HCT116 (cell line): ENCODE data around the gene DNASE1L1. TPM values are rescaled to one million over a fixed set of nuclear protein-coding genes. Genes with fewer than 3 reads are reported as not detected.

ENCODE experiments used
- ATAC-seq: fragments of 200-7000 bp; cut with Tn5 transposase; 2 replicates; pipeline ENCODE4 v1.9.1; 2020; ENCODE audit warnings: mild to moderate bottlenecking, moderate library complexity
- BruUV-seq: library from RNA; stranded (reverse); fragments of 400-500 nt; replicated peaks from 2 replicates; lab custom pipeline; 2021; lab: Mats Ljungman, UMichigan
- CTCF ChIA-PET: fragments of 300-600 bp; sonication (Branson Sonifier 250); formaldehyde crosslinking; loops from one replicate; lab custom pipeline; 2021; ENCODE audit warnings: antibody characterized with exemption; lab: Charles Lee
- POLR2A ChIA-PET: fragments of 300-600, 350-600 bp; sonication (Branson Sonifier 250); formaldehyde crosslinking; loops from one replicate; lab custom pipeline; 2021; ENCODE audit warnings: antibody characterized with exemption; lab: Charles Lee
- RAD21 ChIA-PET, 2 experiments: fragments of 300-600 bp; sonication (Branson Sonifier 250); formaldehyde crosslinking; loops; one replicate each; lab custom pipeline; 2023; ENCODE audit warnings: low total read pairs in 2 of 2; ENCODE audit not compliant: uncharacterized antibody in 2 of 2, unreplicated experiment in 2 of 2, low non-redundant PET in 1 of 2; lab: Charles Lee
- DNase-seq: peaks from one replicate; pipeline ENCODE4 v3.0.0-alpha.2; 2010; ENCODE audit warnings: low read depth, low spot score
- H2AFZ ChIP-seq: fragments of 200-600 bp; shearing (Covaris generic), sonication (generic); 2 replicates; pipeline ENCODE4 v1.6.1; 2017; ENCODE audit warnings: low read depth, mixed run types, mixed read lengths, antibody characterized with exemption, low read length; ENCODE audit not compliant: poor library complexity, severe bottlenecking
- H3K27ac ChIP-seq: 2 replicates; pipeline ENCODE4 v1.5.1; 2012; ENCODE audit warnings: low read depth, low read length
- H3K27me3 ChIP-seq: fragments of 200-600 bp; sonication (generic); 2 replicates; pipeline ENCODE4 v1.6.1; 2016; ENCODE audit warnings: mixed run types, low read length, mixed read lengths; ENCODE audit not compliant: insufficient read depth
- H3K36me3 ChIP-seq, 2 experiments: fragments of 200-500 bp in 1 of 2; fragments of 200-600 bp in 1 of 2; sonication (Bioruptor generic) in 1 of 2; sonication (generic) in 1 of 2; 2 replicates each; pipeline versions ENCODE4 v1.5.1 to v1.6.1; 2014 to 2016; ENCODE audit warnings: low read length in 2 of 2, inconsistent platforms in 1 of 2, mixed read lengths in 1 of 2, mixed run types in 1 of 2; ENCODE audit not compliant: insufficient read depth in 2 of 2, control insufficient read depth in 1 of 2
- H3K4me1 ChIP-seq, 2 experiments: fragments of 200-600 bp in 1 of 2; sonication (generic) in 1 of 2; 2 replicates each; pipeline versions ENCODE4 v1.5.1 to v1.6.1; 2012 to 2017; ENCODE audit warnings: low read length in 2 of 2, inconsistent platforms in 1 of 2, mild to moderate bottlenecking in 1 of 2, mixed read lengths in 1 of 2, mixed run types in 1 of 2, moderate library complexity in 1 of 2; ENCODE audit not compliant: insufficient read depth in 2 of 2, control insufficient read depth in 1 of 2
- H3K4me2 ChIP-seq: fragments of 200-600 bp; sonication (generic); 2 replicates; pipeline ENCODE4 v1.6.1; 2017; ENCODE audit warnings: mixed run types, low read length, mixed read lengths
- H3K4me3 ChIP-seq, 2 experiments: fragments of 200-600 bp in 1 of 2; sonication (generic) in 1 of 2; replicated peaks in 1 of 2; 2 replicates each; pipeline ENCODE4 v1.5.1; 2011 to 2016; ENCODE audit warnings: low read length in 2 of 2, control low read depth in 1 of 2, low read depth in 1 of 2, mild to moderate bottlenecking in 1 of 2, mixed read lengths in 1 of 2, mixed run types in 1 of 2
- H3K79me2 ChIP-seq: fragments of 200-600 bp; sonication (generic); 2 replicates; pipeline ENCODE4 v1.6.1; 2017; ENCODE audit warnings: mild to moderate bottlenecking, mixed run types, low read length, moderate library complexity, mixed read lengths; ENCODE audit not compliant: insufficient read depth
- H3K9ac ChIP-seq: fragments of 200-600 bp; sonication (generic); 2 replicates; pipeline ENCODE4 v1.6.1; 2016; ENCODE audit warnings: low read length, mixed read lengths
- H3K9me2 ChIP-seq: fragments of 200-600 bp; sonication (generic), shearing (Covaris generic); 2 replicates; pipeline ENCODE4 v1.6.1; 2017; ENCODE audit warnings: mixed run types, mild to moderate bottlenecking, moderate library complexity; ENCODE audit not compliant: insufficient read depth
- H3K9me3 ChIP-seq, 2 experiments: fragments of 200-500 bp in 1 of 2; fragments of 200-600 bp in 1 of 2; sonication (Bioruptor generic) in 1 of 2; sonication (generic) in 1 of 2; 2 replicates each; pipeline ENCODE4 v1.6.1; 2014 to 2017; ENCODE audit warnings: low read length in 2 of 2, mixed read lengths in 2 of 2, inconsistent platforms in 1 of 2, low read depth in 1 of 2, mild to moderate bottlenecking in 1 of 2, mixed run types in 1 of 2, moderate library complexity in 1 of 2; ENCODE audit not compliant: control insufficient read depth in 1 of 2, insufficient read depth in 1 of 2
- H4K20me1 ChIP-seq: fragments of 200-600 bp; sonication (generic), shearing (Covaris generic); 2 replicates; pipeline ENCODE4 v1.6.1; 2017; ENCODE audit warnings: mixed run types, mild to moderate bottlenecking, moderate library complexity; ENCODE audit not compliant: insufficient read depth
- CEBPB ChIP-seq: IDR thresholded peaks from 2 replicates; pipeline ENCODE4 v1.6.1; 2012; ENCODE audit warnings: low read depth
- EGR1 ChIP-seq: IDR thresholded peaks from 2 replicates; pipeline ENCODE4 v1.6.1; 2012; ENCODE audit warnings: low read depth
- ELF1 ChIP-seq: IDR thresholded peaks from 2 replicates; pipeline ENCODE4 v1.6.1; 2012; ENCODE audit warnings: low read depth, borderline replicate concordance
- EZH2 ChIP-seq: fragments of 200-600 bp; sonication (generic); IDR thresholded peaks from 2 replicates; pipeline ENCODE4 v1.6.1; 2017; ENCODE audit warnings: antibody characterized with exemption, mixed run types
- FOSL1 ChIP-seq: IDR thresholded peaks from 2 replicates; pipeline ENCODE4 v1.6.1; 2012; ENCODE audit warnings: low read depth
- JUND ChIP-seq: IDR thresholded peaks from 2 replicates; pipeline ENCODE4 v1.6.1; 2012
- POLR2A ChIP-seq: IDR thresholded peaks from 2 replicates; pipeline ENCODE4 v1.7.0; 2011; ENCODE audit warnings: borderline replicate concordance; ENCODE audit not compliant: insufficient read depth, insufficient read length; ENCODE audit errors: extremely low read depth
- RAD21 ChIP-seq: IDR thresholded peaks from 2 replicates; pipeline ENCODE4 v1.6.1; 2012; ENCODE audit warnings: low read depth, mild to moderate bottlenecking
- SP1 ChIP-seq: IDR thresholded peaks from 2 replicates; pipeline ENCODE4 v1.6.1; 2012; ENCODE audit warnings: low read depth
- SRF ChIP-seq: IDR thresholded peaks from 2 replicates; pipeline ENCODE4 v1.6.1; 2012; ENCODE audit warnings: low read depth
- TCF7L2 ChIP-seq: IDR thresholded peaks from 2 replicates; pipeline ENCODE4 v1.7.0; 2011; ENCODE audit warnings: borderline replicate concordance, inconsistent platforms; ENCODE audit not compliant: insufficient read depth, insufficient read length; ENCODE audit errors: extremely low read depth
- YY1 ChIP-seq: IDR thresholded peaks from 2 replicates; pipeline ENCODE4 v1.6.1; 2011; ENCODE audit warnings: low read length, low read depth, moderate library complexity, mild to moderate bottlenecking; ENCODE audit not compliant: insufficient replicate concordance; ENCODE audit errors: extremely low read depth
- ZFX ChIP-seq: fragments of 450-650 bp; IDR thresholded peaks from 2 replicates; pipeline ENCODE4 v1.6.1; 2017
- ZNF274 ChIP-seq: fragments of 200-500 bp; sonication (Bioruptor generic); IDR thresholded peaks from 2 replicates; pipeline ENCODE4 v1.6.1; 2014; ENCODE audit warnings: mild to moderate bottlenecking, low read depth, low read length, inconsistent platforms
- intact Hi-C: fragments of 100-400 bp; cut with micrococcal nuclease; formaldehyde crosslinking; loops from 2 replicates; pipeline ENCODE4 v1.10.0; 2022
- total RNA-seq: library from RNA; stranded (reverse); gene quantifications from one replicate; pipeline ENCODE4 v1.2.1, GENCODE V29; 2021; ENCODE audit not compliant: unreplicated experiment
- TF ChIP-seq, protein P1 (sequence below): IDR thresholded peaks from 2 replicates; pipeline ENCODE4 v1.6.1; 2012; ENCODE audit warnings: low read depth
- TF ChIP-seq, protein P2 (sequence below), 3 experiments: fragments of 200-600 bp in 1 of 3; sonication (generic) in 1 of 3; IDR thresholded peaks in 2 of 3; conservative IDR thresholded peaks in 1 of 3; 2 replicates each; pipeline ENCODE4 v1.5.1; 2012 to 2017; ENCODE audit warnings: low read depth in 2 of 3, low read length in 2 of 3, antibody characterized with exemption in 1 of 3, borderline replicate concordance in 1 of 3, control low read depth in 1 of 3, mild to moderate bottlenecking in 1 of 3, mixed read lengths in 1 of 3, mixed run types in 1 of 3, moderate library complexity in 1 of 3; ENCODE audit not compliant: insufficient read depth in 1 of 3

DNASE1L1 gene
- total RNA-seq, 1 experiment from 2014 or later: 16.5 TPM

DNA sequence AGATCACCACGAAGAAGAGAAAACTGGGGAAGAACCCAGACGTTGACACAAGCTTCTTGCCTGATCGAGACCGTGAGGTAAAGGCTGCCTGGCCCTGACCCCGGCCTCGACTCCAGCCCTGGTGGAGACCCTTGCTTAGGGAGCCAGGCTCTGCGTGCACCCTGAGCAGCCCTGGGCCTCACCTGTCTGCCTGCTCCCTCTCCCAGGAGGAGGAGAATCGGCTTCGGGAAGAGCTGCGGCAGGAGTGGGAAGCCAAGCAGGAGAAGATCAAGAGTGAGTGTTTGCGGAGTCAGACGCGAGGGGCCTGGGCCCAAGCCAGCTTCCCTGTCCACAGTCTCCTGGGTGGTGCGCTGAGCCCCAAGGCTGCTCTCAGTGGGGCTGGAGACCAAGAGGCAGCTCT, 39.4 kb upstream of the DNASE1L1 start:
- TF ChIP-seq EZH2 (no peak), JUND (no peak), YY1 (no peak), ZNF274 (no peak), ELF1 (no peak), SP1 (no peak), EGR1 (no peak), ZFX (no peak), FOSL1 (no peak), RAD21 (no peak), POLR2A (no peak), TCF7L2 (no peak), SRF (no peak), CEBPB (no peak)
- TF ChIP-seq, protein P1, sequence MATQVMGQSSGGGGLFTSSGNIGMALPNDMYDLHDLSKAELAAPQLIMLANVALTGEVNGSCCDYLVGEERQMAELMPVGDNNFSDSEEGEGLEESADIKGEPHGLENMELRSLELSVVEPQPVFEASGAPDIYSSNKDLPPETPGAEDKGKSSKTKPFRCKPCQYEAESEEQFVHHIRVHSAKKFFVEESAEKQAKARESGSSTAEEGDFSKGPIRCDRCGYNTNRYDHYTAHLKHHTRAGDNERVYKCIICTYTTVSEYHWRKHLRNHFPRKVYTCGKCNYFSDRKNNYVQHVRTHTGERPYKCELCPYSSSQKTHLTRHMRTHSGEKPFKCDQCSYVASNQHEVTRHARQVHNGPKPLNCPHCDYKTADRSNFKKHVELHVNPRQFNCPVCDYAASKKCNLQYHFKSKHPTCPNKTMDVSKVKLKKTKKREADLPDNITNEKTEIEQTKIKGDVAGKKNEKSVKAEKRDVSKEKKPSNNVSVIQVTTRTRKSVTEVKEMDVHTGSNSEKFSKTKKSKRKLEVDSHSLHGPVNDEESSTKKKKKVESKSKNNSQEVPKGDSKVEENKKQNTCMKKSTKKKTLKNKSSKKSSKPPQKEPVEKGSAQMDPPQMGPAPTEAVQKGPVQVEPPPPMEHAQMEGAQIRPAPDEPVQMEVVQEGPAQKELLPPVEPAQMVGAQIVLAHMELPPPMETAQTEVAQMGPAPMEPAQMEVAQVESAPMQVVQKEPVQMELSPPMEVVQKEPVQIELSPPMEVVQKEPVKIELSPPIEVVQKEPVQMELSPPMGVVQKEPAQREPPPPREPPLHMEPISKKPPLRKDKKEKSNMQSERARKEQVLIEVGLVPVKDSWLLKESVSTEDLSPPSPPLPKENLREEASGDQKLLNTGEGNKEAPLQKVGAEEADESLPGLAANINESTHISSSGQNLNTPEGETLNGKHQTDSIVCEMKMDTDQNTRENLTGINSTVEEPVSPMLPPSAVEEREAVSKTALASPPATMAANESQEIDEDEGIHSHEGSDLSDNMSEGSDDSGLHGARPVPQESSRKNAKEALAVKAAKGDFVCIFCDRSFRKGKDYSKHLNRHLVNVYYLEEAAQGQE: no peak
- TF ChIP-seq, protein P2, sequence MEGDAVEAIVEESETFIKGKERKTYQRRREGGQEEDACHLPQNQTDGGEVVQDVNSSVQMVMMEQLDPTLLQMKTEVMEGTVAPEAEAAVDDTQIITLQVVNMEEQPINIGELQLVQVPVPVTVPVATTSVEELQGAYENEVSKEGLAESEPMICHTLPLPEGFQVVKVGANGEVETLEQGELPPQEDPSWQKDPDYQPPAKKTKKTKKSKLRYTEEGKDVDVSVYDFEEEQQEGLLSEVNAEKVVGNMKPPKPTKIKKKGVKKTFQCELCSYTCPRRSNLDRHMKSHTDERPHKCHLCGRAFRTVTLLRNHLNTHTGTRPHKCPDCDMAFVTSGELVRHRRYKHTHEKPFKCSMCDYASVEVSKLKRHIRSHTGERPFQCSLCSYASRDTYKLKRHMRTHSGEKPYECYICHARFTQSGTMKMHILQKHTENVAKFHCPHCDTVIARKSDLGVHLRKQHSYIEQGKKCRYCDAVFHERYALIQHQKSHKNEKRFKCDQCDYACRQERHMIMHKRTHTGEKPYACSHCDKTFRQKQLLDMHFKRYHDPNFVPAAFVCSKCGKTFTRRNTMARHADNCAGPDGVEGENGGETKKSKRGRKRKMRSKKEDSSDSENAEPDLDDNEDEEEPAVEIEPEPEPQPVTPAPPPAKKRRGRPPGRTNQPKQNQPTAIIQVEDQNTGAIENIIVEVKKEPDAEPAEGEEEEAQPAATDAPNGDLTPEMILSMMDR (IDR thresholded peaks at IDR 0.05 in 2 of 3, conservative IDR thresholded peaks at IDR 0.05 in 1 of 3; ENCODE audit: borderline replicate concordance in 1 of 3, insufficient read depth in 1 of 3, low read depth in 2 of 3, low read length in 2 of 3): no peak
- Histone ChIP-seq H3K4me2 (no peak overlapping the region), H3K36me3 (no peaks in the 10 kb centered on the region), H4K20me1 (no peaks in the 10 kb centered on the region), H3K27me3 (no peaks in the 10 kb centered on the region), H3K9ac (no peak overlapping the region), H3K4me1 (peaks cover 6 to 11% of the 10 kb centered on the region in 2 experiments; a peak in 3 of 4 replicates), H3K9me3 (no peaks in the 10 kb centered on the region), H3K9me2 (no peaks in the 10 kb centered on the region), H3K79me2 (peaks cover 7% of the 10 kb centered on the region; the same call in 1 of the 2 replicates), H3K27ac (no peak overlapping the region), H2AFZ (no peak overlapping the region), H3K4me3 (no peak overlapping the region)
- RAD21 ChIA-PET: no interaction called here
- intact Hi-C loops: no loop called here
- POLR2A ChIA-PET: no interaction called here
- ATAC-seq: no peak
- no peak for DNase-seq
- CTCF ChIA-PET: no interaction called here
- no TSS peak for BruUV-seq
